Gastrocnemius medialis (tissue), 4 donors: ENCODE measurements around the gene CDKL4.

ENCODE experiments used
- POLR2A ChIP-seq, 2 donors: fragments of 450-650 bp; IDR thresholded peaks; one replicate each; pipeline ENCODE4 v1.6.1; 2017; ENCODE audit warnings: antibody characterized with exemption in 2 of 2, mild to moderate bottlenecking in 2 of 2, moderate library complexity in 2 of 2
- TF ChIP-seq, protein P1 (sequence below), 5 experiments: fragments of 450-650 bp in 3 of 5; fragments of 200-600 bp in 2 of 5; sonication (generic) in 2 of 5; IDR thresholded peaks in 4 of 5; conservative IDR thresholded peaks in 1 of 5; 1 replicate in 4 of 5; 2 replicates in 1 of 5; pipeline ENCODE4 v1.5.1; 2016 to 2019; ENCODE audit warnings: antibody characterized with exemption in 5 of 5, mild to moderate bottlenecking in 3 of 5, moderate library complexity in 3 of 5

DNA sequence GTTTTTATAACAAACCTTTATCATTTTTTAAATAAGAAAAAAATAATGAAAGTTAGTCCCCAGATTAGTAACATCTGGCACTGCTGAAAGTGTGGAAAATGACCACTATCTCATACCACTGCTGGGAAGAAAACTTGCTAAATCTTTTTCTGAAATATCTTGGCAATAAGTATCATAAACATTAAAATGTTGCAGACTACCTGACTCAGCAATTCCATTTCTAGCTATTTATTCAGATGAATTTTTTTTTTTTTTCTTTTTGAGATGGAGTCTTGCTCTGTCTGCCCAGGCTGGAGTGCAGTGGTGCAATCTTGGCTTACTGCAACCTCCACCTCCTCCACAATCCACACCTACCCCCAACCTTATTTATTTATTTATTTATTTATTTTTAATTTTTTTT, 87.7 kb downstream of the CDKL4 start:
- TF ChIP-seq POLR2A (IDR thresholded peaks at IDR 0.05) = no peak
- TF ChIP-seq, protein P1, sequence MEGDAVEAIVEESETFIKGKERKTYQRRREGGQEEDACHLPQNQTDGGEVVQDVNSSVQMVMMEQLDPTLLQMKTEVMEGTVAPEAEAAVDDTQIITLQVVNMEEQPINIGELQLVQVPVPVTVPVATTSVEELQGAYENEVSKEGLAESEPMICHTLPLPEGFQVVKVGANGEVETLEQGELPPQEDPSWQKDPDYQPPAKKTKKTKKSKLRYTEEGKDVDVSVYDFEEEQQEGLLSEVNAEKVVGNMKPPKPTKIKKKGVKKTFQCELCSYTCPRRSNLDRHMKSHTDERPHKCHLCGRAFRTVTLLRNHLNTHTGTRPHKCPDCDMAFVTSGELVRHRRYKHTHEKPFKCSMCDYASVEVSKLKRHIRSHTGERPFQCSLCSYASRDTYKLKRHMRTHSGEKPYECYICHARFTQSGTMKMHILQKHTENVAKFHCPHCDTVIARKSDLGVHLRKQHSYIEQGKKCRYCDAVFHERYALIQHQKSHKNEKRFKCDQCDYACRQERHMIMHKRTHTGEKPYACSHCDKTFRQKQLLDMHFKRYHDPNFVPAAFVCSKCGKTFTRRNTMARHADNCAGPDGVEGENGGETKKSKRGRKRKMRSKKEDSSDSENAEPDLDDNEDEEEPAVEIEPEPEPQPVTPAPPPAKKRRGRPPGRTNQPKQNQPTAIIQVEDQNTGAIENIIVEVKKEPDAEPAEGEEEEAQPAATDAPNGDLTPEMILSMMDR (IDR thresholded peaks at IDR 0.05 in 4 of 5, conservative IDR thresholded peaks at IDR 0.05 in 1 of 5) = no peak
